ENCODE data around the gene AAMP.

The AAMP gene

GRCh38 chr2:218260166-218260565 lies 9.8 kb downstream of the AAMP start:
- no peak for DNase-seq (ENCODE audit: low read depth in 1 of 2, low spot score in 1 of 2)

GRCh38 chr2:218259099-218259961 lies 10.6 kb downstream of the AAMP start:
- no peak for DNase-seq (ENCODE audit: low read depth in 1 of 2, low spot score in 1 of 2)

GRCh38 chr2:218257390-218257981 lies 12.5 kb downstream of the AAMP start:
- DNase-seq (ENCODE audit: low read depth in 1 of 2, low spot score in 1 of 2) = peak; percentile 22 to 49

GRCh38 chr2:218256612-218257350 lies 13.2 kb downstream of the AAMP start:
- DNase-seq (ENCODE audit: low read depth in 1 of 2, low spot score in 1 of 2) = no peak

GRCh38 chr2:218255446-218255845 lies 14.5 kb downstream of the AAMP start:
- DNase-seq (ENCODE audit: low read depth in 1 of 2, low spot score in 1 of 2) = no peak

- no peak for DNase-seq (ENCODE audit: low read depth in 1 of 2, low spot score in 1 of 2)
These were observed 16.7 kb downstream of the AAMP start for GRCh38 chr2:218253232-218253625.

GRCh38 chr2:218252509-218253231 lies 17.3 kb downstream of the AAMP start:
- DNase-seq (ENCODE audit: low read depth in 1 of 2, low spot score in 1 of 2) = no peak

- no peak for DNase-seq (ENCODE audit: low read depth in 1 of 2, low spot score in 1 of 2)
These were observed 20.2 kb downstream of the AAMP start for GRCh38 chr2:218249691-218250090.

- DNase-seq (ENCODE audit: low read depth in 1 of 2, low spot score in 1 of 2) = no peak
These were observed 24.7 kb downstream of the AAMP start for GRCh38 chr2:218245214-218245613.

GRCh38 chr2:218244665-218245064 lies 25.3 kb downstream of the AAMP start:
- DNase-seq (ENCODE audit: low read depth in 1 of 2, low spot score in 1 of 2) = no peak

- no peak for DNase-seq (ENCODE audit: low read depth in 1 of 2, low spot score in 1 of 2)
These were observed 25.7 kb downstream of the AAMP start for GRCh38 chr2:218244204-218244603.

- no peak for DNase-seq (ENCODE audit: low read depth in 1 of 2, low spot score in 1 of 2)
These were observed 31.1 kb downstream of the AAMP start for GRCh38 chr2:218238887-218239286.

GRCh38 chr2:218236829-218237228 lies 33.1 kb downstream of the AAMP start:
- DNase-seq (ENCODE audit: low read depth in 1 of 2, low spot score in 1 of 2) = no peak

GRCh38 chr2:218235017-218235416 lies 34.9 kb downstream of the AAMP start:
- no peak for DNase-seq (ENCODE audit: low read depth in 1 of 2, low spot score in 1 of 2)

- no peak for DNase-seq (ENCODE audit: low read depth in 1 of 2, low spot score in 1 of 2)
These were observed 35.4 kb downstream of the AAMP start for GRCh38 chr2:218234521-218234920.

- no peak for DNase-seq (ENCODE audit: low read depth in 1 of 2, low spot score in 1 of 2)
These were observed 36.4 kb downstream of the AAMP start for GRCh38 chr2:218233543-218233942.

- DNase-seq (ENCODE audit: low read depth in 1 of 2, low spot score in 1 of 2) = no peak
These were observed 39.1 kb downstream of the AAMP start for GRCh38 chr2:218230882-218231281.

- DNase-seq (ENCODE audit: low read depth in 1 of 2, low spot score in 1 of 2) = no peak
These were observed 40.1 kb downstream of the AAMP start for GRCh38 chr2:218229851-218230250.

- no peak for DNase-seq (ENCODE audit: low read depth in 1 of 2, low spot score in 1 of 2)
These were observed 40.7 kb downstream of the AAMP start for GRCh38 chr2:218229239-218229638.

- DNase-seq (ENCODE audit: low read depth in 1 of 2, low spot score in 1 of 2) = no peak
These were observed 41.4 kb downstream of the AAMP start for GRCh38 chr2:218228366-218229090.

GRCh38 chr2:218226903-218227302 lies 43.0 kb downstream of the AAMP start:
- no peak for DNase-seq (ENCODE audit: low read depth in 1 of 2, low spot score in 1 of 2)
